ENCODE results near the gene NOS1AP.
"Not testable (repeated sequence)": the region's sequence is repeated elsewhere in the genome, so short reads cannot be mapped to it uniquely, and the experiment has no call there.

Gene NOS1AP

DNA sequence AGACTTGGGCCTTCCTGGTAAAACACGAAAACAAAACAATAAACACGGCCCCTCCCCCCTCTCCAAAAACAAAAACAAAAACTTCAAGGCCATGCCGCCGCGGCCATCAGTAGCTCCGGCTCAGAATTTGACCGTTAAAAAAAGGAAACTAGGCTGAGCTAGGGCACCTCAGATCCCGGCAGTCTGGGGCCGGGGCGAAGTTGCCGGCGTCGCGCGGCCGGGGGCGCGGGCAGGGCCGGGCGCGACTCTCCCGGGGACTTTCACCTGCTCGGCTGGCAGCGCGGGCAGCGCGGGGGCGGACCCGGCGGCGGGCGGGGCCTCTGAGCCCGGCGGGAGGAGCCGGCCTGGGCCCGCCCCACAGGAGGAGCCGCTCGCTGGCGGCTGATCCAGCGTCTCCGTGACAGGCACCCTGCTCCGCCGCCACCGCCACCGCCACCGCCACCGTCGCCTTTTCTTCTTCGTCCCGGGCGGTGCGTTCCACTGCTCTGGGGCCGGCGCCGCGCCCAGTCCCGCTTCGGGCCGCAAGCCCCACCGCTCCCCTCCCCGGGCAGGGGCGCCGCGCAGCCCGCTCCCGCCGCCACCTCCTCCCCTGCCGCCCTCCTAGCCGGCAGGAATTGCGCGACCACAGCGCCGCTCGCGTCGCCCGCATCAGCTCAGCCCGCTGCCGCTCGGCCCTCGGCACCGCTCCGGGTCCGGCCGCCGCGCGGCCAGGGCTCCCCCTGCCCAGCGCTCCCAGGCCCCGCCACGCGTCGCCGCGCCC lies at the start of gene NOS1AP:
Gene NOS1AP, plus strand, starts transcription at position 358 of the 760 bp plus-strand sequence. CDS start 487 bp downstream, outside the sequence.
- DNase-seq = peak; percentile 72

DNA sequence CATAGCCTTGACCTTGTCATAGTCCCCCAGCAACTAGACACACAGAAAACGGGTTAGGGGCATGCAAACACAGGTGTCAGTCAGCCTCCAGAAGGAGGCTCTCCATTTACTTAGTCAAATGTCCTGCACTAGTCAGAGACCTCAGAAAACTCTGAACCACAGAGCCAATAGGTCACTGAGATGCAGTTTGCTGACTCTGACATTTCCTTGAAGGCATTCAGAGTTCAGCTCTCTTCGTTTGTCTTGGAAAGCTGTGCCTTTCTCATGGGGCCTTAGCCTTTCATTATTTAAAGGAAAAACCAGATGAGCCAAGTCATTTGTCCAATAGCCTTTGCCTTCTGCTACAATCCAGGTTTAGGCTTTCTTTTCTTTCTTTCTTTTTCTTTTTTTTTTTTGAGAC lies 49.3 kb upstream of the NOS1AP start:
- no peak for DNase-seq

DNA sequence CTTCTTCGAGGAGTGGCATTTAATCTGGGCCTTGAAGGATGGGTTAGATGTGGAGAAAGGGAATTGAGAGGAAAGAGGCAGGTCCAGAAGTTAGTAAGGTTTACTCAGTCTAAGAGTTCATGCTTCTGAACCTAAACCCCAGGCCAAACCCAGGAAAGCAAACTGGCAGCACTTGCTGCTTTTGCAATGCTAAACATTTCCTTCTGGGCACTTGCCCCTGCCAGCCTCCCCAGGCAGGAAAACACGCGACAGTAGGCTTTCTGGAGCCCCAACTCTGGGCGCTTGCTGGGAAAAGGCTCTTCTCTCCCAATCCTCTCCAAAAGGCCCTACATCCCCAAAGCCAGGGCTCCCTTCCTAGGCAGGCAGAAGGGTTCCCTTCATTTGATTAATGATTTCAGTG lies 48.4 kb upstream of the NOS1AP start:
- DNase-seq = no peak

DNA sequence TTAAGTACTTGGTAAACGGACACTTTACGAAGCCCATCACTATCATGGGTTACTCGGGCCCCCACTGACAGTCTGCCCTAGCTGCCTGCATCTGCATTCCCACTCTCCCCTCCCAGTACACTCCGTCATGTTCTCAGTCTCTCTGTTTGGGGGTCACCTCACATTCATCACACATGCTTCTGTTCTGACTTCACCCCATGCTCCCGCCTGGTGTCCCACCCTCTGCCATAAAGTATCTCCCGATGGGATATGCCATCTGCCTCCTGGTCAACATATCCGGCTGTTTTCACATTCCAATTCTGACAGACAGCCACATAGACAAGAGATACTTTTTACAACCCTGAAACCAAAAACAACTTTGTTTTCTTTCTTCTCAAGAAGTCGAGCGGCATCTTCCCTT lies 46.9 kb upstream of the NOS1AP start:
- DNase-seq = no peak

DNA sequence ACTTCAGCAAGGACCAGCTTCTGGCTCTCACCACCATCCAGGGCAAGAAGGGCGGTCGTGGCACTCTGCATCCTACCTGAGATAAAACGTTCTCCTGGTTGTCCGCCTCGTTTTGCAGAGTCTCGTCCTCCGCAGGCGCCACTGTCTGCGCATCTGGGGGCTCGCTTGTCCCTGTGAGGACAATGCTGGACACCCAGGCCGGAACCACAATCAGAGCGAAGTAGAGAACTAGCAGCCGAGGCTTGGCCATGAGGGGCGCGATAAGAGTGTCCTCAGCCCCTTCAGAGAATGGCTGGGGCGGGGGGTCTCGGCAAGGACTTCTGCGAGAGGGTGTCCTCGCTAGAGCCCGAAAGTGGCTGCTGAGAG lies 46.3 kb upstream of the NOS1AP start:
- DNase-seq = no peak

DNA sequence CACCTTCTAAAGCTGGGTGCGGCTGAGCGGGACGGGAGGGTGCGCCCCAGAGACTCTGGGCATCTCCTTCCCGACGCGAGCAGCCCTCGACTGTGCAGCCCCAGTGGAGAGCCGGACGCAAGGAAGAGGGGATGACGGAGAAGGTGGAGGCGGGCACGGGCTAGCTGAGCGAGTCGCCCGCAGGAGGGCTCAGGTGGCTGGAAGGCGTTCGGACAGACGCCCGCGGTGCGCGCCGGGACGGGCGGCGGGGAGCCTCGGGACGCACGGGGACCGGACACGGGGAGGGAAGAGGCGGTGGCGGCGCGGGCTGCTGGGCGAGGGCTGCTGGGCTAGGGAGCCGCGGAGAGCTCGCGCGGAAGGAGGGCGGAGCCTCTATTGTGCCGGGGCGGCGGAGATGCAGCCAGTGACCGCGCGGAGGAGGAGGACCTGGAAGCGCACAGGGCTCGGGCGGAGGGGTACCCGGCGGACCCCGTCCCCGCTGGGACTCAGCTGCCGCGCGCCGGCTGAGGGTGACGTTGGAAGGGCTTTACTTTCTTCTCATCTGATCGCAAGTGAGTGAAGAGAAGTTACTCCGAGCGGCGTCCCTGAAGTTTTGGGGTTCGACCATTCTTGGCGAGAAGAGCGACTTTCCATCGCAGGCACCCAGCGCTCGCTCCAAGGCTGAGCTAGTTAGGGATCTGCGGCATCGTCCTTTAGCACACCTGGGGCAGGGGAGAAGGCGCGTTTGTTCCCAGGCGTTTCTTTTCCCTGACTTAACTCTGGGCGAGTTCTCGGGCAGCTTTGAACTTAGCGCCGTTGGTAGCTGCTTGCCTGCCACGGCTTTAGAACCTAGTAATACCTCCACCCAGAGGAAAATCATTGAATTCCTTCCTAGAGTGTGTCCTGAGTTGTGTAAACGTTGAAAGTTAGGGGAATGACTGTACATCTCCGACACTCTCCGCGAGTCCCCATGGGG lies 45.7 kb upstream of the NOS1AP start, which contains the start of gene OLFML2B:
Gene OLFML2B, minus strand, starts transcription at position 323 of the 955 bp plus-strand sequence. CDS start 439 bp downstream, outside the sequence.
- DNase-seq = peak; percentile 69

DNA sequence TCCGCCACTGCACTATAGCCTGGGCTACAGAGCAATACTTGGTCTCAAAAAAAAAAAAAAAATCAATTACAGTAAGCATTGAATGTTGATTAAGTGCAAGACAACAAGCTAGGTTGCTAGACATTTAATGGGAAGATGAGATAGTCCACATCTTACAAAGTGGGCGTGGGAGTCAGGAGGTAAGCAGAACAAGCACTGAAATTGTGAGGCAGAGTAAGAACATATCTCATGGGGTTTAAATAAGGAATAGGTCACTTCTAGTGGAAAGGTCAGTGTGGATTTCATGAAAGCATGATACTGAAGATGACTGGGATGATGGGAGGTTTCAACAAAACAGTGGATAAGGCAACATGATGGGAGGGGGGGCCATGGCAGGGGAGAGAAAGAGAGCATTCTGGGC lies 44.0 kb upstream of the NOS1AP start:
- DNase-seq = no peak

DNA sequence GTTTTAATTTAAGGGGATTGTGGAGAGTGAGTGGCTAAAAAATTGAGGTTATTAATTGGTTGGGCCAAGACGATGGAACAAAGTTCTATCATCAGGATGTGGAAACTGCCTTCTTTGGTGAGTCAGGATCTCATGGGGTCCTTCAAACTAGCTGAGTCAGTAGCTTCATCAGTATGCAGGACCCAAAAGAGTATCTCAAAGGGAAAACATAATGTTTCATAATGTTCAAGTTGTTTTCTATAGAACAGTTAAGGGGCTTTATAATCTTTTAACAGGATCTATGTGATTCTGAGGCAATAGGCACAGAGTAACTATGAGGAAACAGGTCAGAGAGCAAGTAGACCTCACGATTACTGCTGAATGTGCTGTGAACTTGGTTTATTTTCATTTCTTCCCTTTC lies 42.6 kb upstream of the NOS1AP start:
- no peak for DNase-seq

DNA sequence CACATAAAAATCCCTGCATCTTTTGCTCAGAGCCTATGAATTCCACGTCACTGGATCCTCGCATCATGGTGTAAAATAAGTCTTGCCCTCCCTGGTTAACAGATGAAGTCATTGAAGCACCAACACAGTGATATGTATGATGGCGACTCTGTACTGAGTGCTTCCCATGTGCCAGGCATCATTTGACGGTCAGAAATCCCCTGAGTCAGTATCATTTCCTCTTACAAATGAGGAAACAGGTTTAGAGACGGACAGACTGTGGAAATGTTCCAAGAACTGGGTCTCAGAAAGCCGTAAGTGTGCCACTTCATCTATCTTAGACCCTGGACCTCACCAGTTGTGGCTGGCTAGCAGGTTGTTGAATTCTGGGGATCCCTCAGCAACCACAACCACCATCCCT lies 40.8 kb upstream of the NOS1AP start:
- no peak for DNase-seq

DNA sequence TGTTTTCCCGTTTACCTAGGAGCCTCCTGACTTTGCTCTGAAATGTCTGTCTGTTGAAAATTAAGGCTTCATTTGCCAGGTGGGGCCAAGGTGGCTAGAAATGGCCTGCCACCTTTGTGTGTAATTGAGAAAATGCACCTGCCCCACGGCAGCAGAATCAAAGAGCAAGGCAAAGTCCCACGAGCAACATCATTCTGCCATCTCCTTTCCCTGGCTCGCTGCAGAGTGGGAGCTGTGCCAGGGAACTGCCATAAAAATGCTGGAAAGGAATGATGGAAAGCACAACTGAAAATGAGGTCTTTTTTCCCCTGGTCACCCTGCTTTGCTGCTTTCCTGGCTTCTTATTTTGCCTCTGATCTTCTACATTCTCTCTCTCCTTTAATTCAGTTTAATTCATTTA lies 40.3 kb upstream of the NOS1AP start:
- DNase-seq = no peak

DNA sequence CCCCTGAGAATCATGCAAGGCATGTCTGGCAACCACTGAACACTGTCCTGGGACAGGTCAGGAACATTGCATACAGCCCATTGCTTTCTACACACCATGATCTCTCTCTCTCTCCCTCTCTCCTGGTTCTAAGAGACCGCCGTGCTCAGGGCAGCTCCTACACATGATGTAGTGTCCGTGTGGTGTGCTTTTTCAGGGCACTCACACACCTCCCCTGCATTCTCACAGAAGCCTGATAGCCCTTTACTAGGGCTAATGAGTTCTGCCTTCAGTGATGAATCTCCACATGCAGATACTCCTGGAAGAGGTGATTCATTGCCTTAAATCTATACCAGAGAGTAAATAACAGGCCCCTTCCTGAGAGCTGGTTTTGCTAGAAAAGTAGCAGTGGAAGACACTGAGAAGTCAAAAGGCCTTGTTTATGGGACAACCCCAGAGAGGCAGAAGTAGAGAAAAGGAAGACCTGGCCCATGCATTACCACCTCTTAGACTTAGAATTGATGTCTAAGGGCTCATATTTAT lies 38.7 kb upstream of the NOS1AP start:
- no peak for DNase-seq

DNA sequence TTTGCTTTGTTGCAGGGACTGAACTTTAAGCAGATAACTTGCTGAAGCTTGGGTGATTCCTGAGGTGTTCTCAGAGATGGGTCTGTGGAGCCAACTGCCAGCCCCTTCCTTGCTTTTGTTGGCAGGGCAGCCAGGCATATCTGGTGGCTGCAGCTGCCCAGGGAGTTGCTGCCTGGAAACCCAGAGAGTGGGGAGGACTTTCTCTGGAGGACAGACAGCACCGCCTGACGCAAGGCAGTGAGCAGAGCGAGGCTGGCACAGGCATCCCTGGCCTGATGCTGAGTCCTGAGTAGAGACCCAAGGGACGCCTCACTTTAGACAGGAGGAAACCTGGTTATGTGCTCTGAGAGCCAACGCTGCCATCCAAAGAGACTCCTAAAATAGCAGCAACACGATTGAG lies 36.1 kb upstream of the NOS1AP start:
- peak; percentile 55 for DNase-seq

DNA sequence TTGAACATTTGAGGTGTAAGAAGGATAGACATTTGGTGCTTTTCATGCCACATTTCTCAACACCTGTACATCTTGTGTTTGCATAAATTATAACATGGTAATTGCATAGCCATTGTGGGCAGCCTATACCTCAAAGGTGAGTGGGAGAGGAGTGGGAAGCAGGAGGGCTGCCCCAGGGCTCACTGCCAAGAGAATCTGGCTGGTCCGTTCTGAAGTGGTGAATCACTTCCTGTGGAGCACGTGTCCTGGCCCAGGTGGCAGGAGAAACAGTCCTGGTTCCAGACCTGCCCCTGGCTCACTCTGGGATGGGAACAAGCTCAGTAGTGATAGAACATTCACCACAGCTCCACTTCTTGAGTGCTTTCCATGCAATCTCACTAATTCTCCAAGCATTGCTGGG lies 34.2 kb upstream of the NOS1AP start:
- no peak for DNase-seq

DNA sequence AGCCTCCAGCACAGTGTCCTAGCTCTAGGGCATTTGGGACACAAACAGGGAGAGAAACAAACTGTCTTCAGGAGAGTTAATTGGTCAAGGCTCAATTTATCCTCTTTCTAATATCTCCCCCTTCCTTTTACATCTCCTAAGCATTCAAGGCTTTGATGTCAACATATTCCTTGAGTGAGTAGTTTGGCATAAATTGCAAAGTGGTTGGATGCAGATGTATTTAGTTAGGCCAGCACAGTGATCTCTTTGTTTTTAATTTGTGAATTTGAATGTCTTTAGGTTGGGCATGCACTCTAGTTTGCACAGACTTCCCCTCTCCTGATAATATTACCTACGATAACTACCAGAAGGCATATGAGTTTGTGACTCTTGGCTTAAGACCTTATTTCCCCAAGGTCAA lies 33.3 kb upstream of the NOS1AP start:
- no peak for DNase-seq

DNA sequence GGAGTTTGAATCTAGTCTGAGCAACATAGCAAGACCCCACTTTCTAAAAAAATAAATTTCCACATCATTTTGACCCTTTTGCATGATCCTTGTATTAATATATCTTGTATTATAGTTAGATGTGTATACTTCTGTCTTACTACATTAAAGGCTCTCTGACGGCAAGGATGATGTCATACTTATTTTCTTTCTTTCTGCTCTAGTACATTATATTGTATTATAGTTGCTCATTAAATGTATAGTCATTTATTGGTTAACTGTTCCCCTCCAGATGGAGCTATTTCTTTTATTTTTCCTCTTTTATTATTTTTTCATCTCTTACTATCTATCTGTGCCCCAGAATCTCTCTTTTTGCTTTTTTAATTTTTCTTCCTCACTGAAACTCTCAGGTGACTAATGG lies 30.9 kb upstream of the NOS1AP start:
- no peak for DNase-seq

DNA sequence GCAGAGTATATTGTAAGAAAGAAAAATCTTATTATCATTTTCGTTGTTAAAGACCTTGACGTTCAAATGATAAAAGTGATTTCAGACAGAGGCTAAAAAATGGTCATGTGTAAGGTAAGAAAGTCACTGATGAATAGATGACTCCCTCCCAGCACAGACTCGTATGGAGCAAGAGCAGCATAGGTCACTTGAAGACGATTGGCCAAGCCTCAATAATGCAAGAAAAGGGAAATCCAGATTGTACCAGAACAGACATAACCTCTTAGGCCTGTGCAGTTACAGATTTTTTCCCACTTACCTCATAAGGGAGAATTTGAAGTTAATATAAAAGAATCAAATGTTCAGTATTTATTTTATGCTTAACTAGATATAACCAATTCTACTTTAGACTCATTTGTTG lies 29.5 kb upstream of the NOS1AP start:
- no peak for DNase-seq

DNA sequence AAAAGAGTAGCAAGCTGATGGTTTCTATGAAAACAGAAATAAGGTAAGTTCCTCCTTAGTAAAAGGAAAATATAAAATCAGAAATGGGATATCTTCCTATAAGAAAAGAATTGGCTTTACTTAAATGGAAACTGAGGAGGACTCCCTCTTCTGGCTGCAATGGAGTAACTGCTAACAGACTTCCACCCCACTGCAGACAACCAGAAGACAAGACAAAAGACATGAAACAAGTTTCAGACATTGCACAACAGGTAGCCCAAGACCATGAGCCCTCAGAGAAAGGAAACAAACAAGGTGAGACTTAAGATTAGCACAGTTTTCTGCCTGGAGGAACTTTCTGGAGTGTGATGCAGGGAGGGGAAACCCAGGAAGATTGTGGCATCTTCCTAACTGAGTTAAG lies 28.8 kb upstream of the NOS1AP start:
- peak; percentile 36 for DNase-seq

DNA sequence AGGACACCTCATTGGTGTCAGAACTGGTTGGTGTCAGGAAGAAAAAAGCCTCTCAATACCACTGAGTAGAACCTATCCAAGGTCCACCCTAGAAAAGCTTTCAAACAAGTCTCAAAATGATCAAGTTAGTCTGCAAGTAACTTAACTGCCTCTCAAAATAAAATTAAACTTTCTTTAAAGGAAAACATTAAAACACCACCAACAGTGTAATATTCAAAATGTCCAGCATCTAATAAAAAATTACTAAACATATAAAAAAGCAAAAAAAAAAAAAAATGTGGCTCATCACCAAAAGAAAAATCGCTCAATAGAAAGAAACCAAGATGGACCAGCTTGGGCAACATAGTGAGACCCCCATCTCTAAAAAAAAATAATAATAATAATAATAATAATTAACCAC lies 27.1 kb upstream of the NOS1AP start:
- no peak for DNase-seq

DNA sequence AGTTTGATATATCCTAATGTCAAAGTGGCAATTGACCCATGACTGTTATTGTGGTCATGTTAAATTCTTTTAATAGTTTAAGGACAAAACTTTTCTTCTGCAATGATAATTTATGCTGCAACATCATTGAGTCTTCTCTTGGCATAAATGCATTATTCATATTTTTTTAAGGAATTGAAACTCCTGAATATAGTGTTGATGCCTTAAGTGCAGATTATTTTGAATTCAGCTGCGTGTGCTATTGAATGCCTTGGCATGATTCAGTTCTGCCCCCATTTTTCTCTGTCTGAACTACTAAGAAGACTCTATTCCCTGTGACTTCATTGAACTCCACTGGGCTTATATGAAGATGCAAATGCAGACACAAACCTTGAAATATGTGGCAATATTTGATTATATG lies 22.6 kb upstream of the NOS1AP start:
- no peak for DNase-seq

DNA sequence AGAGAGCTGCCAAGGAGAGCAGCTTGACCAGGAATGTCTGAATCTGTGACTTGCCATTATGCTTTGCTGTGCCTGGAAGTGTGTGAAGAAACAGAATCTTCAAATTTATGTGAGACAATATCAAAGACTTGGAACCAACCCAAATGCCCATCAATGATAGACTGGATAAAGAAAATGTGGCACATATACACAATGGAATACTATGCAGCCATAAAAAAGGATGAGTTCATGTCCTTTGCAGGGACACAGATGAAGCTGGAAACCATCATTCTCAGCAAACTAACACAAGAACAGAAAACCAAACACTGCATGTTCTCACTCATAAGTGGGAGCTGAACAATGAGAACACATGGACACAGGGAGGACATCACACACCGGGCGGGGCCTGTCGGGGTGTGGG lies 15.5 kb upstream of the NOS1AP start:
- DNase-seq = not testable (repeated sequence)

DNA sequence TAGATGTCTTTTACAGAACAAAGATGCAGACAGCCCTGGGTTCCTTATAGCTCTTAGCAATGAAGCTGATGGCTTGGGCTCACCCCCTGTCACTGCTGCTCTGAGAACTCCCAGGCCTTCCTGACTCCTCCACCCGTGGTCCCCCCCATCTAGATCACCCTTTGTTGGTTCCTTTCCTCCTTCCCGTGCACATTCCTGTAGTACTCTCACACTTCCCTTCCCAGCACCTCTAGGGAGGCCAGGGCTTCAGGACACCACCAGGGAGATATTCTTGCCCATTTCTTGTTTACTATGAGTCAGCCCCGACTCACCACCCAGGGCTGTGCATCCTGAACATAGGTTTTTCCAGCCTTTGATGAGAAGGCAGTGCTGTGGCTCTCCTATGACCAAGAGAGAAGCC lies 14.4 kb upstream of the NOS1AP start:
- DNase-seq = no peak

DNA sequence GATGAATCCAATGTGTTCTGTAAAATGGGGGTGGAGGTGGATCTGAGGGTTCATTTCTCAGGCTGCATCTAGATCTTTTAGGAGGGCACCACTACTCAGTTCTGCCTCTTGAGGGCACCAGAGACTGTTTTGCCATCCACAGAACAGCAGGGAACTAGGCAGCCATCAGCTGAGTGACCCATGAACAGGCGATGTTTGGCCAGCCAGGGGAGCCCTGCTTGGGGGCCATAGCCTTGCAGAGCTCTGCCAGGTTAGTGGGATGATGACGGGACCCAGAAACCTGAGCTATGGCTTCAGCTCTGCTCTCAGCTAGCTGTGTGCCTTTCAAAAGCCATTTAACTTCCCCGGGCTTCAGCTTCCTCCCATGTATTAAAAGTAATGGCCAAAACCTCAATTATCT lies 13.4 kb upstream of the NOS1AP start:
- peak; percentile 74 for DNase-seq

DNA sequence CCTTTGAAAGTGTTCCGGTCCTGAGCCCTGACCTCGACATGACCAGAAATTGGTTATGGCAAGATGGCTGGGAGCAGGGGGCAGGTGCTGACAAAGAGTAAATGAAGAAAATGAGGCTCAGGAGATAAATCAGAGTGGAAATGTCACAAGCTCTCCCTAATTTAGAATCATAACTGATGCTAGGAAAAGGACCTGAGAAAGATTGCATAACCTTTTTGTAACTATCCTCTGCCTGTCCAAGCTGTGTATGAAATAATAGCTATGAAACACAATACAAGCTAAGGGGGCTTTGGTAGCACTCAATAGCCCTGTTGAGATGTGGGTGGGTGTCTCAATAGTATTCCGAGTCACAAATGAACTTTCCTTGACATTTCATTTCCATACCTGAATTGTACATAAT lies 12.9 kb upstream of the NOS1AP start:
- no peak for DNase-seq

DNA sequence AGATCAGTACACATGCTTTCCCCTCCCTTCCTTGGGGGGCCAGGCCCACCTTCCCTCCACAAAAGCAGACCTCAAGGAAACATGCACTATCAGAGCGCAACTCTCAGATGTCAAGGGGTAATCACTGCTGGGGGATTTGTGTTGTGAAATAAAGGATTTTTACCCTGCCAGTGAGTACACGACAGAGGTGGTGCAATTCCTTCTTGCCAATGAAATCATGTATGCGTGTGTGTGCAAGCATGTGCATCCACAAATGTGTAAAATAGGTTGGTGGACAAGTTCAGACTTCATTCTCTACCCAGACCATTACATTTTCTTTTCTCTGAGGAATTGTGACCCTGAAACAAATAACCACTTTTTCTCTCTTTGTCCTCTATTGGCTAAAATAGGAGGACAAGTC lies 9.8 kb upstream of the NOS1AP start:
- DNase-seq = no peak
